Measurements from ENCODE around the gene KRTAP6-2.

DNA sequence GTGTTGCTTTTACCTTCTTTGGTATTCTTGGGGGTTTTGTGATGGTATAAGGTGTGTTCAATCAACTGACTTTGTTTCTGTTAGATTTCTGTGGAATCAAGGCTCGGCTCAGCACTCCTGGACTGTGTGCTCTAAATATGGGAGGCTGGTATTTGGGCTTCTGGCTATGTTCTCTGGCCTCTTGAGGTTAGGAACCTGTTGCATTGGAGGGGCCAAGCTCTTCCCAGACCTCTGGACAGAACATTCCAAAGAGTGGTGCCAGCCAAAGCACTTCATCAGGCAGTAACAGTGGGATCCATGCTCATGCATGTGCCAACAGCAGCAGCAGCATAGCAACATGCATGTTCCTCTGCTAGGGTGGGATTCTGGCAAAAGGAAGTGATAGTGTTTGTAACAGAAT, 45.9 kb downstream of the KRTAP6-2 start:
- TF ChIP-seq, protein P1, sequence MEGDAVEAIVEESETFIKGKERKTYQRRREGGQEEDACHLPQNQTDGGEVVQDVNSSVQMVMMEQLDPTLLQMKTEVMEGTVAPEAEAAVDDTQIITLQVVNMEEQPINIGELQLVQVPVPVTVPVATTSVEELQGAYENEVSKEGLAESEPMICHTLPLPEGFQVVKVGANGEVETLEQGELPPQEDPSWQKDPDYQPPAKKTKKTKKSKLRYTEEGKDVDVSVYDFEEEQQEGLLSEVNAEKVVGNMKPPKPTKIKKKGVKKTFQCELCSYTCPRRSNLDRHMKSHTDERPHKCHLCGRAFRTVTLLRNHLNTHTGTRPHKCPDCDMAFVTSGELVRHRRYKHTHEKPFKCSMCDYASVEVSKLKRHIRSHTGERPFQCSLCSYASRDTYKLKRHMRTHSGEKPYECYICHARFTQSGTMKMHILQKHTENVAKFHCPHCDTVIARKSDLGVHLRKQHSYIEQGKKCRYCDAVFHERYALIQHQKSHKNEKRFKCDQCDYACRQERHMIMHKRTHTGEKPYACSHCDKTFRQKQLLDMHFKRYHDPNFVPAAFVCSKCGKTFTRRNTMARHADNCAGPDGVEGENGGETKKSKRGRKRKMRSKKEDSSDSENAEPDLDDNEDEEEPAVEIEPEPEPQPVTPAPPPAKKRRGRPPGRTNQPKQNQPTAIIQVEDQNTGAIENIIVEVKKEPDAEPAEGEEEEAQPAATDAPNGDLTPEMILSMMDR (IDR thresholded peaks at IDR 0.05; ENCODE audit: insufficient read depth, low read length) = no peak
- TF ChIP-seq SPI1 (IDR thresholded peaks at IDR 0.05; ENCODE audit: borderline replicate concordance, low read depth) = no peak
- no peak for TF ChIP-seq POLR2AphosphoS5 (IDR thresholded peaks at IDR 0.05; ENCODE audit: low read depth)
- TF ChIP-seq GABPA (IDR thresholded peaks at IDR 0.05; ENCODE audit: low read depth) = no peak
